ENCODE results near the gene RSAD1.

The RSAD1 gene

GRCh38 chr17:50447870-50448595, 30.6 kb upstream of the RSAD1 start:
- Mint-ChIP-seq H3K36me3 (peaks cover 0 to 4% of the 10 kb centered on the region in 2 donors), H3K27ac (no peak overlapping the region), H3K27me3 (no peaks in the 10 kb centered on the region), H3K4me3 (no peak overlapping the region), H3K9me3 (no peaks in the 10 kb centered on the region), H3K4me1 (peaks cover 8 to 14% of the 10 kb centered on the region in 2 donors)
- DNase-seq: no peak
- no peak for ATAC-seq (replicated peaks)

GRCh38 chr17:50448643-50449042, 30.0 kb upstream of the RSAD1 start:
- H3K9me3 Mint-ChIP-seq: no peaks in the 10 kb centered on the region
- H3K4me3 Mint-ChIP-seq: no peak overlapping the region
- DNase-seq: no peak
- peaks cover 13 to 21% of the 10 kb centered on the region in 2 donors for H3K4me1 Mint-ChIP-seq
- H3K27me3 Mint-ChIP-seq: no peaks in the 10 kb centered on the region
- no peak for ATAC-seq (replicated peaks)
- H3K36me3 Mint-ChIP-seq: peaks cover 0 to 7% of the 10 kb centered on the region in 2 donors
- no peak overlapping the region for H3K27ac Mint-ChIP-seq

GRCh38 chr17:50451943-50452629, 26.6 kb upstream of the RSAD1 start:
- DNase-seq (no peak), ATAC-seq (replicated peaks) (peak; percentile 73 to 74)
- peak overlapping the region; percentile 47 to 70 for H3K4me3 Mint-ChIP-seq
- H3K36me3 Mint-ChIP-seq: peaks cover 2 to 14% of the 10 kb centered on the region in 2 donors
- no peak overlapping the region for H3K27ac Mint-ChIP-seq
- no peaks in the 10 kb centered on the region for H3K9me3 Mint-ChIP-seq
- H3K4me1 Mint-ChIP-seq: peaks cover 13 to 23% of the 10 kb centered on the region in 2 donors
- H3K27me3 Mint-ChIP-seq: no peaks in the 10 kb centered on the region

- Mint-ChIP-seq H3K36me3 (peaks cover 2 to 14% of the 10 kb centered on the region in 2 donors), H3K4me3 (peak overlapping the region in 1 of 2 donors; percentile 70)
- no peak for DNase-seq
Observed at GRCh38 chr17:50452630-50453300, 25.9 kb upstream of the RSAD1 start.

GRCh38 chr17:50453901-50454300, 24.8 kb upstream of the RSAD1 start:
- Mint-ChIP-seq H3K27ac (no peak overlapping the region), H3K4me1 (peaks cover 21 to 31% of the 10 kb centered on the region in 2 donors), H3K4me3 (no peak overlapping the region), H3K27me3 (no peaks in the 10 kb centered on the region), H3K9me3 (no peaks in the 10 kb centered on the region), H3K36me3 (peaks cover 2 to 14% of the 10 kb centered on the region in 2 donors)
- DNase-seq: no peak
- ATAC-seq (replicated peaks): no peak

More at GRCh38 chr17:50452630-50453300, 25.9 kb upstream of the RSAD1 start:
- peaks cover 13 to 23% of the 10 kb centered on the region in 2 donors for H3K4me1 Mint-ChIP-seq
- ATAC-seq (replicated peaks): peak; percentile 97 to 98
- H3K9me3 Mint-ChIP-seq: no peaks in the 10 kb centered on the region
- no peak overlapping the region for H3K27ac Mint-ChIP-seq
- no peaks in the 10 kb centered on the region for H3K27me3 Mint-ChIP-seq

- no peak overlapping the region for H3K27ac Mint-ChIP-seq
- H3K4me1 Mint-ChIP-seq: peaks cover 21 to 32% of the 10 kb centered on the region in 2 donors
- no peaks in the 10 kb centered on the region for H3K27me3 Mint-ChIP-seq
- no peak for ATAC-seq (replicated peaks)
- H3K4me3 Mint-ChIP-seq: no peak overlapping the region
- H3K36me3 Mint-ChIP-seq: peaks cover 6 to 11% of the 10 kb centered on the region in 2 donors
- H3K9me3 Mint-ChIP-seq: no peaks in the 10 kb centered on the region
- no peak for DNase-seq
Observed at GRCh38 chr17:50457621-50458020, 21.0 kb upstream of the RSAD1 start.

- Mint-ChIP-seq H3K27me3 (no peaks in the 10 kb centered on the region), H3K36me3 (peaks cover 6 to 11% of the 10 kb centered on the region in 2 donors), H3K4me1 (peaks cover 16 to 26% of the 10 kb centered on the region in 2 donors), H3K27ac (no peak overlapping the region), H3K4me3 (no peak overlapping the region), H3K9me3 (no peaks in the 10 kb centered on the region)
- ATAC-seq (replicated peaks) (no peak), DNase-seq (no peak)
Observed at GRCh38 chr17:50458270-50458669, 20.4 kb upstream of the RSAD1 start.

GRCh38 chr17:50458701-50459676, 19.7 kb upstream of the RSAD1 start:
- Mint-ChIP-seq H3K27me3 (no peaks in the 10 kb centered on the region), H3K27ac (no peak overlapping the region), H3K36me3 (peaks cover 6 to 7% of the 10 kb centered on the region in 2 donors), H3K9me3 (no peaks in the 10 kb centered on the region), H3K4me3 (no peak overlapping the region), H3K4me1 (peaks cover 12 to 20% of the 10 kb centered on the region in 2 donors)
- no peak for DNase-seq
- no peak for ATAC-seq (replicated peaks)

- Mint-ChIP-seq H3K4me1 (peaks cover 12 to 20% of the 10 kb centered on the region in 2 donors), H3K4me3 (no peak overlapping the region), H3K27me3 (no peaks in the 10 kb centered on the region)
Observed at GRCh38 chr17:50459756-50460155, 18.9 kb upstream of the RSAD1 start.

GRCh38 chr17:50460831-50461526, 17.7 kb upstream of the RSAD1 start:
- peaks cover 8 to 13% of the 10 kb centered on the region in 2 donors for H3K36me3 Mint-ChIP-seq
- ATAC-seq (replicated peaks) (no peak), DNase-seq (no peak)
- no peaks in the 10 kb centered on the region for H3K27me3 Mint-ChIP-seq
- no peak overlapping the region for H3K27ac Mint-ChIP-seq
- peaks cover 12 to 20% of the 10 kb centered on the region in 2 donors for H3K4me1 Mint-ChIP-seq
- no peak overlapping the region for H3K4me3 Mint-ChIP-seq
- H3K9me3 Mint-ChIP-seq: no peaks in the 10 kb centered on the region

More at GRCh38 chr17:50459756-50460155, 18.9 kb upstream of the RSAD1 start:
- Mint-ChIP-seq H3K9me3 (no peaks in the 10 kb centered on the region), H3K27ac (no peak overlapping the region), H3K36me3 (peaks cover 6 to 10% of the 10 kb centered on the region in 2 donors)
- DNase-seq (no peak), ATAC-seq (replicated peaks) (peak in 1 of 2 donors; percentile 31)

GRCh38 chr17:50461550-50462132, 17.0 kb upstream of the RSAD1 start:
- no peaks in the 10 kb centered on the region for H3K27me3 Mint-ChIP-seq
- no peaks in the 10 kb centered on the region for H3K9me3 Mint-ChIP-seq
- no peak for ATAC-seq (replicated peaks)
- no peak overlapping the region for H3K27ac Mint-ChIP-seq
- peaks cover 12 to 23% of the 10 kb centered on the region in 2 donors for H3K4me1 Mint-ChIP-seq
- H3K4me3 Mint-ChIP-seq: no peak overlapping the region
- DNase-seq: no peak
- peaks cover 8 to 12% of the 10 kb centered on the region in 2 donors for H3K36me3 Mint-ChIP-seq

GRCh38 chr17:50462446-50462845, 16.2 kb upstream of the RSAD1 start:
- DNase-seq: no peak
- peaks cover 10 to 12% of the 10 kb centered on the region in 2 donors for H3K36me3 Mint-ChIP-seq
- peak overlapping the region; percentile 56 for H3K27ac Mint-ChIP-seq
- H3K9me3 Mint-ChIP-seq: no peaks in the 10 kb centered on the region
- H3K4me3 Mint-ChIP-seq: no peak overlapping the region
- no peak for ATAC-seq (replicated peaks)
- H3K4me1 Mint-ChIP-seq: peaks cover 17 to 26% of the 10 kb centered on the region in 2 donors
- peaks cover 1 to 7% of the 10 kb centered on the region in 2 donors for H3K27me3 Mint-ChIP-seq

- H3K36me3 Mint-ChIP-seq: peaks cover 10 to 12% of the 10 kb centered on the region in 2 donors
- peaks cover 13 to 23% of the 10 kb centered on the region in 2 donors for H3K4me1 Mint-ChIP-seq
- peaks cover 14 to 18% of the 10 kb centered on the region in 2 donors for H3K27me3 Mint-ChIP-seq
- H3K27ac Mint-ChIP-seq: no peak overlapping the region
- H3K9me3 Mint-ChIP-seq: no peaks in the 10 kb centered on the region
- no peak for ATAC-seq (replicated peaks)
- H3K4me3 Mint-ChIP-seq: no peak overlapping the region
- no peak for DNase-seq
Observed at GRCh38 chr17:50464121-50464520, 14.5 kb upstream of the RSAD1 start.
